ENCODE results near the gene CWF19L1.

DNA sequence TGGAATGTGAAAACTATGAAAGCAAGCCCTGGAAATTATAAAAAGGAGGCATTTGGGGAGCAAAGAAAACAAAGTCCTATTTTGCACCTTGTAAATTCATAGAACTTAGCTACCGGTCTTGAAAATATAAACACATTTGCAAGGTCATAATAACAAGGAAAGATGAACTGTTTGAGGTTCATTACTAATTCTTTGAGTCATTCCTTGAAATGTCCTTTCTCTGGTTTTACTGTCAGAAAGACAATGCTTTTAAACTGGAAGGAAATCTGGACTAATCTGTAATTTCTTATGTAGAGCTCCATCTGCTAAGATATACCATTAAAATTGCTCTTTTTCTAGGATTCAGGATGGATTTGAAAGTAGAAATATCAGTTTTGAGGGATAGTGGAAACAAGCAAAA, 83.0 kb downstream of the CWF19L1 start:
- no peak for TF ChIP-seq EZH2 (IDR thresholded peaks at IDR 0.05; ENCODE audit: low read depth, unreplicated experiment)
- TF ChIP-seq, protein P1, sequence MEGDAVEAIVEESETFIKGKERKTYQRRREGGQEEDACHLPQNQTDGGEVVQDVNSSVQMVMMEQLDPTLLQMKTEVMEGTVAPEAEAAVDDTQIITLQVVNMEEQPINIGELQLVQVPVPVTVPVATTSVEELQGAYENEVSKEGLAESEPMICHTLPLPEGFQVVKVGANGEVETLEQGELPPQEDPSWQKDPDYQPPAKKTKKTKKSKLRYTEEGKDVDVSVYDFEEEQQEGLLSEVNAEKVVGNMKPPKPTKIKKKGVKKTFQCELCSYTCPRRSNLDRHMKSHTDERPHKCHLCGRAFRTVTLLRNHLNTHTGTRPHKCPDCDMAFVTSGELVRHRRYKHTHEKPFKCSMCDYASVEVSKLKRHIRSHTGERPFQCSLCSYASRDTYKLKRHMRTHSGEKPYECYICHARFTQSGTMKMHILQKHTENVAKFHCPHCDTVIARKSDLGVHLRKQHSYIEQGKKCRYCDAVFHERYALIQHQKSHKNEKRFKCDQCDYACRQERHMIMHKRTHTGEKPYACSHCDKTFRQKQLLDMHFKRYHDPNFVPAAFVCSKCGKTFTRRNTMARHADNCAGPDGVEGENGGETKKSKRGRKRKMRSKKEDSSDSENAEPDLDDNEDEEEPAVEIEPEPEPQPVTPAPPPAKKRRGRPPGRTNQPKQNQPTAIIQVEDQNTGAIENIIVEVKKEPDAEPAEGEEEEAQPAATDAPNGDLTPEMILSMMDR (conservative IDR thresholded peaks at IDR 0.05; ENCODE audit: low read depth in 2 of 2) = no peak
- TF ChIP-seq, protein P2, sequence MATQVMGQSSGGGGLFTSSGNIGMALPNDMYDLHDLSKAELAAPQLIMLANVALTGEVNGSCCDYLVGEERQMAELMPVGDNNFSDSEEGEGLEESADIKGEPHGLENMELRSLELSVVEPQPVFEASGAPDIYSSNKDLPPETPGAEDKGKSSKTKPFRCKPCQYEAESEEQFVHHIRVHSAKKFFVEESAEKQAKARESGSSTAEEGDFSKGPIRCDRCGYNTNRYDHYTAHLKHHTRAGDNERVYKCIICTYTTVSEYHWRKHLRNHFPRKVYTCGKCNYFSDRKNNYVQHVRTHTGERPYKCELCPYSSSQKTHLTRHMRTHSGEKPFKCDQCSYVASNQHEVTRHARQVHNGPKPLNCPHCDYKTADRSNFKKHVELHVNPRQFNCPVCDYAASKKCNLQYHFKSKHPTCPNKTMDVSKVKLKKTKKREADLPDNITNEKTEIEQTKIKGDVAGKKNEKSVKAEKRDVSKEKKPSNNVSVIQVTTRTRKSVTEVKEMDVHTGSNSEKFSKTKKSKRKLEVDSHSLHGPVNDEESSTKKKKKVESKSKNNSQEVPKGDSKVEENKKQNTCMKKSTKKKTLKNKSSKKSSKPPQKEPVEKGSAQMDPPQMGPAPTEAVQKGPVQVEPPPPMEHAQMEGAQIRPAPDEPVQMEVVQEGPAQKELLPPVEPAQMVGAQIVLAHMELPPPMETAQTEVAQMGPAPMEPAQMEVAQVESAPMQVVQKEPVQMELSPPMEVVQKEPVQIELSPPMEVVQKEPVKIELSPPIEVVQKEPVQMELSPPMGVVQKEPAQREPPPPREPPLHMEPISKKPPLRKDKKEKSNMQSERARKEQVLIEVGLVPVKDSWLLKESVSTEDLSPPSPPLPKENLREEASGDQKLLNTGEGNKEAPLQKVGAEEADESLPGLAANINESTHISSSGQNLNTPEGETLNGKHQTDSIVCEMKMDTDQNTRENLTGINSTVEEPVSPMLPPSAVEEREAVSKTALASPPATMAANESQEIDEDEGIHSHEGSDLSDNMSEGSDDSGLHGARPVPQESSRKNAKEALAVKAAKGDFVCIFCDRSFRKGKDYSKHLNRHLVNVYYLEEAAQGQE (IDR thresholded peaks at IDR 0.05; ENCODE audit: unreplicated experiment) = no peak
- TF ChIP-seq, protein P3, sequence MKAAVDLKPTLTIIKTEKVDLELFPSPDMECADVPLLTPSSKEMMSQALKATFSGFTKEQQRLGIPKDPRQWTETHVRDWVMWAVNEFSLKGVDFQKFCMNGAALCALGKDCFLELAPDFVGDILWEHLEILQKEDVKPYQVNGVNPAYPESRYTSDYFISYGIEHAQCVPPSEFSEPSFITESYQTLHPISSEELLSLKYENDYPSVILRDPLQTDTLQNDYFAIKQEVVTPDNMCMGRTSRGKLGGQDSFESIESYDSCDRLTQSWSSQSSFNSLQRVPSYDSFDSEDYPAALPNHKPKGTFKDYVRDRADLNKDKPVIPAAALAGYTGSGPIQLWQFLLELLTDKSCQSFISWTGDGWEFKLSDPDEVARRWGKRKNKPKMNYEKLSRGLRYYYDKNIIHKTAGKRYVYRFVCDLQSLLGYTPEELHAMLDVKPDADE (IDR thresholded peaks at IDR 0.05) = no peak
- TF ChIP-seq POLR2AphosphoS5 (IDR thresholded peaks at IDR 0.05; ENCODE audit: low read depth) = no peak
- TF ChIP-seq NANOG (IDR thresholded peaks at IDR 0.05; ENCODE audit: borderline replicate concordance) = no peak
